ENCODE data around the gene COCH.
"Not testable (repeated sequence)": the region's sequence is repeated elsewhere in the genome, so short reads cannot be mapped to it uniquely, and the experiment has no call there.

The COCH gene

GRCh38 chr14:30893819-30894218 is 19.5 kb downstream of the COCH start:
- Histone ChIP-seq H3F3A (ENCODE audit: insufficient read depth, low read length) (no peaks in the 10 kb centered on the region), H3K4me3 (ENCODE audit: low read depth, low read length, poor library complexity, severe bottlenecking) (no peak overlapping the region), H3K9me2 (ENCODE audit: low read depth, low read length) (no peaks in the 10 kb centered on the region), H2AFZ (ENCODE audit: low read length) (no peak overlapping the region), H3K4me1 (ENCODE audit: insufficient read depth, low read length, severe bottlenecking) (no peaks in the 10 kb centered on the region), H3K9me3 (ENCODE audit: low read length) (no peaks in the 10 kb centered on the region), H3K9ac (ENCODE audit: low read length) (no peak overlapping the region), H4K20me1 (ENCODE audit: insufficient read depth, low read length) (no peaks in the 10 kb centered on the region), H3K27ac (ENCODE audit: low read depth, low read length, poor library complexity, severe bottlenecking) (no peak overlapping the region), H3K36me3 (ENCODE audit: insufficient read depth, low read length) (peaks cover 49% of the 10 kb centered on the region; the same call in 1 of the 2 replicates), H3K79me2 (ENCODE audit: insufficient read depth, low read length) (no peaks in the 10 kb centered on the region), H3K4me2 (ENCODE audit: low read length) (no peak overlapping the region), H3K27me3 (ENCODE audit: insufficient read depth, low read length) (no peaks in the 10 kb centered on the region)
- TF ChIP-seq CTCF (IDR thresholded peaks at IDR 0.05; ENCODE audit: low read length) (no peak), EZH2 (IDR thresholded peaks at IDR 0.05; ENCODE audit: borderline replicate concordance, low read length) (no peak)

GRCh38 chr14:30894923-30895515 is 20.7 kb downstream of the COCH start:
- H4K20me1 ChIP-seq (ENCODE audit: insufficient read depth, low read length) = no peaks in the 10 kb centered on the region
- H2AFZ ChIP-seq (ENCODE audit: low read length) = no peak overlapping the region
- no peaks in the 10 kb centered on the region for H3K27me3 ChIP-seq (ENCODE audit: insufficient read depth, low read length)
- H3F3A ChIP-seq (ENCODE audit: insufficient read depth, low read length) = no peaks in the 10 kb centered on the region
- TF ChIP-seq CTCF (IDR thresholded peaks at IDR 0.05; ENCODE audit: low read length) (no peak), EZH2 (IDR thresholded peaks at IDR 0.05; ENCODE audit: borderline replicate concordance, low read length) (no peak)
- H3K79me2 ChIP-seq (ENCODE audit: insufficient read depth, low read length) = no peaks in the 10 kb centered on the region
- no peak overlapping the region for H3K4me2 ChIP-seq (ENCODE audit: low read length)
- H3K4me1 ChIP-seq (ENCODE audit: insufficient read depth, low read length, severe bottlenecking) = no peaks in the 10 kb centered on the region
- H3K9me3 ChIP-seq (ENCODE audit: low read length) = no peaks in the 10 kb centered on the region
- H3K4me3 ChIP-seq (ENCODE audit: low read depth, low read length, poor library complexity, severe bottlenecking) = no peak overlapping the region
- H3K9ac ChIP-seq (ENCODE audit: low read length) = no peak overlapping the region
- no peaks in the 10 kb centered on the region for H3K9me2 ChIP-seq (ENCODE audit: low read depth, low read length)
- no peak overlapping the region for H3K27ac ChIP-seq (ENCODE audit: low read depth, low read length, poor library complexity, severe bottlenecking)
- H3K36me3 ChIP-seq (ENCODE audit: insufficient read depth, low read length) = peaks cover 44% of the 10 kb centered on the region; the same call in 1 of the 2 replicates

GRCh38 chr14:30896435-30896834 is 22.1 kb downstream of the COCH start:
- Histone ChIP-seq H3K4me3 (ENCODE audit: low read depth, low read length, poor library complexity, severe bottlenecking) (no peak overlapping the region), H3K4me2 (ENCODE audit: low read length) (no peak overlapping the region), H3K9ac (ENCODE audit: low read length) (no peak overlapping the region), H3K9me3 (ENCODE audit: low read length) (no peaks in the 10 kb centered on the region), H3K27ac (ENCODE audit: low read depth, low read length, poor library complexity, severe bottlenecking) (no peak overlapping the region), H3K9me2 (ENCODE audit: low read depth, low read length) (no peaks in the 10 kb centered on the region), H3K27me3 (ENCODE audit: insufficient read depth, low read length) (no peaks in the 10 kb centered on the region), H3K4me1 (ENCODE audit: insufficient read depth, low read length, severe bottlenecking) (no peaks in the 10 kb centered on the region), H3K79me2 (ENCODE audit: insufficient read depth, low read length) (no peaks in the 10 kb centered on the region), H3K36me3 (ENCODE audit: insufficient read depth, low read length) (peaks cover 41% of the 10 kb centered on the region; the same call in 1 of the 2 replicates), H3F3A (ENCODE audit: insufficient read depth, low read length) (no peaks in the 10 kb centered on the region), H2AFZ (ENCODE audit: low read length) (no peak overlapping the region), H4K20me1 (ENCODE audit: insufficient read depth, low read length) (no peaks in the 10 kb centered on the region)
- TF ChIP-seq EZH2 (IDR thresholded peaks at IDR 0.05; ENCODE audit: borderline replicate concordance, low read length) = no peak
- no peak for TF ChIP-seq CTCF (IDR thresholded peaks at IDR 0.05; ENCODE audit: low read length)

GRCh38 chr14:30897121-30897520 is 22.8 kb downstream of the COCH start:
- not testable (repeated sequence) for H3F3A ChIP-seq (ENCODE audit: insufficient read depth, low read length); H3K27me3 ChIP-seq (ENCODE audit: insufficient read depth, low read length); H3K79me2 ChIP-seq (ENCODE audit: insufficient read depth, low read length); H3K9me2 ChIP-seq (ENCODE audit: low read depth, low read length); H3K4me1 ChIP-seq (ENCODE audit: insufficient read depth, low read length, severe bottlenecking); H3K27ac ChIP-seq (ENCODE audit: low read depth, low read length, poor library complexity, severe bottlenecking); H3K4me3 ChIP-seq (ENCODE audit: low read depth, low read length, poor library complexity, severe bottlenecking); H2AFZ ChIP-seq (ENCODE audit: low read length); H3K4me2 ChIP-seq (ENCODE audit: low read length); H4K20me1 ChIP-seq (ENCODE audit: insufficient read depth, low read length); H3K9me3 ChIP-seq (ENCODE audit: low read length); H3K9ac ChIP-seq (ENCODE audit: low read length)
- peaks cover 45% of the 10 kb centered on the region; the same call in 1 of the 2 replicates for H3K36me3 ChIP-seq (ENCODE audit: insufficient read depth, low read length)

All from OCI-LY1 (cell line).